ENCODE results near the gene VPS37B. TPM values are rescaled to one million over a fixed set of nuclear protein-coding genes. Genes with fewer than 3 reads are reported as not detected.
"Not testable (repeated sequence)": the region's sequence is repeated elsewhere in the genome, so short reads cannot be mapped to it uniquely, and the experiment has no call there.

The VPS37B gene
- total RNA-seq, 1 experiment from 2014 or later = 15.0 TPM

DNA sequence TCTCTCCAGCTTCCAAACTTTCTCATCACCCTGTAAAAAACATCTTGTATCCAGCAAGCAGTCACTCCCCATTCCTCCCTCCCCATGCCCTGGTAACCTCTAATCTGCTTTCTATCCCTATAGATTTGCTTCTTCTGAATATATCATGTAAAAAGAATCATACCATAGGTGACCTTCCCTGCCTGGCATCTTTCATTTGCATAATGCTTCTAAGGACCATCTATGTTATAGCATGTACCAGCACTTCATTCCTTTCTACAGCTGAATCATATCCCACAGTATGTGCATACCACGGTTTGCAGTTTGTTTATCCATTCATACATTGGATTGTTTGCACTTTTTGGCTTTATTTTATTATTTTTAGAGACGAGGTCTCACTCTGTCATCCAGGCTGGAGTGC, 22.9 kb upstream of the VPS37B start:
- no peaks in the 10 kb centered on the region for H3K27me3 ChIP-seq
- no peak overlapping the region for H3K4me3 ChIP-seq
- no peaks in the 10 kb centered on the region for H3K9me3 ChIP-seq
- H3K36me3 ChIP-seq = no peaks in the 10 kb centered on the region
- no peak for DNase-seq

DNA sequence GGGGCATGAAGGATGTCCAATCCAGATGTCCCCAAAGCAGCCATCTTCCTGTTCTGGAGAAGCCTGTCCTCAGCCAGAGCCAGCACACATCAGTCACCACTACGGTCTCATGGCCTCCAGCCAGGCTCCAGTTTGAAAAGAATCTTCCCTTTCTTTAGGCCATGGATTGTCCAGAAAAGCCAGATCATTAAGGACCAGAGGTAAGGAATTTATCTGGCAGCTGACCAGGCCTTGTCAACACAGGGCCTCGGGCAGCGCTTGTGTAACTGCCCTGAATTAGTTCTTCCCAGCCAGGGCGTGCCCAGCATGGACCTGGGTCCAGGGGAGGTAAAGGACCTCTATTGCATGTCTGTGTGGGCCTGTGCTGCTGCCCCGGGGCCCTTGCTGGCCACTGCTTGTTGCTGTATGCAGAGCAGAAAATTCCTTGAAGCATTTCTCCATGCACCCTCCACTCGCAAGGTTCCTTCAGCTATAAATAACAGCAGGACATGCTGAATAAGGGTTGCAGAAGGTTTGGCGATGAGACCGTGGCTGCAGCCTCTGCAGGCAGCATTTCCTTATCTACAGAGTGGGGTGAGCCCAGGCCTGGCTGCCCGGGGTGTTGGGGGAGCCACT, 21.7 kb upstream of the VPS37B start:
- Histone ChIP-seq H3K9me3 (no peaks in the 10 kb centered on the region), H3K27me3 (no peaks in the 10 kb centered on the region), H3K36me3 (no peaks in the 10 kb centered on the region), H3K4me3 (no peak overlapping the region)
- peak; percentile 80 for DNase-seq

GRCh38 chr12:122909442-122910288, 13.7 kb upstream of the VPS37B start:
- Histone ChIP-seq H3K36me3 (no peaks in the 10 kb centered on the region), H3K4me3 (no peak overlapping the region), H3K27me3 (no peaks in the 10 kb centered on the region), H3K9me3 (no peaks in the 10 kb centered on the region)
- no peak for DNase-seq

DNA sequence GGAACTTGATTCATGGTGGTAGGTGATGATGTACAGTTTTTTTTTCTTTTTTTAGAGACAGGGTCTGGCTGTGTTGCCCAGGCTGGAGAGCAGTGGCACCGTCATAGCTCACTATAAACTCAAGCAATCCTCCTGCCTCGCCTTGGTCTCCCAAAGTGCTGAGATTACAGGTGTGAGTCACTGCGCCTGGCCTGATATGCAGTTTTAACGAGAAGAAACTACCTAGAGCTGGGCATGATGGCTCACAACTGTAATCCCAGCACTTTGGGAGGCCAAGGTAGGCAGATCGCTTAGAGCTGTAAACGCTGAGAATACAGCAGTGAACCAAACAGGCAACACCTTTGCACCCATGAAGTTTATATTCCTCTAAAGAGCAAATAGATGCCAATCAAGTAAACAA, 13.0 kb upstream of the VPS37B start:
- no peak for DNase-seq
- H3K27me3 ChIP-seq = no peaks in the 10 kb centered on the region
- no peaks in the 10 kb centered on the region for H3K9me3 ChIP-seq
- H3K36me3 ChIP-seq = no peaks in the 10 kb centered on the region
- H3K4me3 ChIP-seq = no peak overlapping the region

GRCh38 chr12:122905258-122905657, 9.3 kb upstream of the VPS37B start:
- not testable (repeated sequence) for H3K27me3 ChIP-seq, H3K36me3 ChIP-seq, H3K4me3 ChIP-seq, H3K9me3 ChIP-seq, DNase-seq

DNA sequence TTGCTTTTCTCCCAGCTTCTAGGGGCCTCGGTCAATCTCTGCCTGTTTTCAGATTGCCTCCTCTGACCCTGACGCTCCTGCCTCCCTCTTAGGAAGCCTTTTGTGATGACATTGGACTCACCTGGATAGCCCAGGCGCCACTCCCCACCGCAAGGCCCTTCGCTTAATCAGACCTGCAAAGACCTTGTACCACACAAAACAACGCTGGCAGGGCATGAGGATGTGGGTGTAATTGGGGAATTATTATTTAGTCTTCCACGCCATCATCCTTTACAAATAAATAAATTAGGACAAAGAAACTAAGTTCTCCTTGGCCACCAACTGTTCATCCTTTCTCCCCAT, 7.7 kb upstream of the VPS37B start:
- H3K4me3 ChIP-seq = no peak overlapping the region
- H3K9me3 ChIP-seq = no peaks in the 10 kb centered on the region
- no peaks in the 10 kb centered on the region for H3K36me3 ChIP-seq
- no peaks in the 10 kb centered on the region for H3K27me3 ChIP-seq
- DNase-seq = no peak

GRCh38 chr12:122902854-122903692, 7.1 kb upstream of the VPS37B start:
- no peaks in the 10 kb centered on the region for H3K36me3 ChIP-seq
- no peak overlapping the region for H3K4me3 ChIP-seq
- no peaks in the 10 kb centered on the region for H3K9me3 ChIP-seq
- no peak for DNase-seq
- no peaks in the 10 kb centered on the region for H3K27me3 ChIP-seq

DNA sequence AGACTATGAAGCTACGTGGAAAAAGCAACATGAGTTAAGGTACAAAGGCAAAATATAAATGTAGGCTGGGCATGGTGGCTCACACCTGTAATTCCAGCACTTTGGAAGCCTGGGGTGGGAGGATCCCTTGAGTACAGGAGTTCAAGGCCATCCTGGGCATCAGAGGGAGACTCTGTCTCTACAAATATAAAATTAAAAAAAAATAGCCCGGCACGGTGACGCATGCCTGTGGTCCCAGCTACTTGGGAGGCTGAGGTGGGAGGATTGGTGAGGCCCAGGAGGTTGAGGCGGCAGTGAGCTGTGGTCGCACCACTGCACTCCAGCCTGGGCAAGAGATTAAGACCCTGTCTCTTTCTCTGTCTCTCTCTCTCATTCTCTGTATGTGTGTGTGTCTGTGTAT, 4.0 kb upstream of the VPS37B start:
- Histone ChIP-seq H3K4me3 (no peak overlapping the region), H3K9me3 (no peaks in the 10 kb centered on the region; the same call in 1 of the 2 replicates), H3K36me3 (no peaks in the 10 kb centered on the region), H3K27me3 (no peaks in the 10 kb centered on the region)
- no peak for DNase-seq

DNA sequence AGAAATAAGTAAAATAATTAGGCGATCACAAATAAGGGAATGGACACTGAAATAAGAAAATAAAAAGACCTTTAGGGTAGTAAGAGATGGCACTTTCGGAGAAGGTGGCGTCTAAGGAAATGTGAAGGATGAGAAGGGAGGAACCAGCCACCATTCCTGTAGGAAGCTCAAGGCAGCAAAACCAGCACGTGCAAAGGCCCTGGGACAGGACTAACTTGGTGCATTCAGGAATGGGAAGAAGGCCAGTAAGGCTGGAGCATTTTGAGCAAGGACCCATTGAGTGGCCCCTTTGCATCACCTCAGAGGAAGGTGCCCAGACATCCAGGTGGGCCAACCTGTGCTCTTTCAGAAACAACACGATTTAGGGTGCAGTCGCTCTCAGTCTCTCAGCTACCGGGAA, 738 bp upstream of the VPS37B start:
- peak overlapping the region; percentile 75 for H3K4me3 ChIP-seq

DNA sequence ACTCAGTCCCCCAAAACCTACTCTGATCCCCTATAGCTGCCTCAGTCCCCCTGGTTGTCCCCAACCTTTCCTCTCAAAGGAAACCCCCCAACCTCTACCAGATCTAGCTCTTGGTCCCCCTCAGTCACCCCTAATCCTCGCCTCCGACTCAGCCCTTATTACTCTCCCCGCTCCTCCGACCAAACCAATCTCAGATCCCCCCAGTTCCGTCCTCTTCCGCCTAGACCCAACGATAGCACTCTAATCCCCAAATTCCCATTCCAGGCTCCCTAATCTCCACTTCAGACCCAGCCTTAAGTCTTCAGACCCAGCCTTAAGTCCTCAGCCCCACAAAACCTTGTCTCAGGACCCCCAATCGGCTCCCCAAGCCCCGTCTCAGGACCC, 612 bp downstream of the VPS37B start:
- Histone ChIP-seq H3K9me3 (no peaks in the 10 kb centered on the region; the same call in 1 of the 2 replicates), H3K27me3 (no peaks in the 10 kb centered on the region), H3K4me3 (peak overlapping the region; percentile 75), H3K36me3 (no peaks in the 10 kb centered on the region)
- no peak for DNase-seq

More for the DNA sequence above, 738 bp upstream of the VPS37B start:
- no peaks in the 10 kb centered on the region; the same call in 1 of the 2 replicates for H3K9me3 ChIP-seq
- H3K27me3 ChIP-seq = no peaks in the 10 kb centered on the region
- H3K36me3 ChIP-seq = no peaks in the 10 kb centered on the region
- no peak for DNase-seq

DNA sequence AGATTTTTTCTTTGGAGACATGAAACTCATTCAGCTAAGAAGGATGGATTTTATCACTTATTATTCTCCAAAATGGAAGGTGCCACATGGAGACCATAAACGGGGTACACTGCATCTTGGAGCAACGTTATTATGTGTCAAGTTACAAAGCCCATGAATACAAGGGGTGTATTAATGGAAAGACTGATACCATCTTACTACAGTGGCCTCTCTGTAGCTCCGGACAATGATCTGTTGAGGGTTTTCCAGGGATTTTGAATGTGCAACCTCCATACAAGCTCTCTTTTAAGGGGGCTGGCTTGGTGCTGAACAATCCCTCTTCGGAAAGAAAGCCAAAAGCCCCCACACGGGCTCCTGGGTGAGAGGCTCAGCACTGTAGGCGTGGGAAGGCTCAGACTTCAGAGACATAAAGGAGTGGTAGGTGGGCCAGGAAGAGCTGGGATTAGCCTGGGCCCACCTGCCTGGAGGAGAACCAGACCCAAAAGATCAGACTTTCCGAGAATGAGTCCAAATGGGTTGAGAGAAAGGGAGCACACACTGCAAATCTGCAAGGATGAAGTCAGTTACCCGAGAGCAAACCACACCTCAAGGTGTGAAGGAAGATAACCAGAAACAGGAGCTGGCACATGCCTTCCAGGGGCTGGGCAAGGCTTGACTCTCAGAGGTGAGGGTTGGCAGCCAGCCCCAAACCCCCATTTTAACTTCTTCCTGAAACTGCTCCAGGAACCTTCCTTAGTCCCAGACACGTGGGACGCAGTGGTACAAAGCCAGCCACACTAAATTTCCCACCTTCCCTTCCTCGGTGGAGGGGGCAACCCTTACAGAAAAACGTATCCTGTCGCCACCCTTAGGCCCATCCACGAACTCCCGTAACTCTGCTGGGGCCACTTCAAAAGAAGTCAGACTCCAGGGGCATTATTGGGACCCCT, 1.5 kb downstream of the VPS37B start:
- no peak for DNase-seq

GRCh38 chr12:122893208-122894153, 2.4 kb downstream of the VPS37B start:
- Histone ChIP-seq H3K27me3 (no peaks in the 10 kb centered on the region), H3K9me3 (no peaks in the 10 kb centered on the region; the same call in 1 of the 2 replicates), H3K36me3 (no peaks in the 10 kb centered on the region), H3K4me3 (peak overlapping the region; percentile 75)
- DNase-seq = no peak

More for the DNA sequence above, 1.5 kb downstream of the VPS37B start:
- no peaks in the 10 kb centered on the region; the same call in 1 of the 2 replicates for H3K9me3 ChIP-seq
- no peaks in the 10 kb centered on the region for H3K27me3 ChIP-seq
- no peaks in the 10 kb centered on the region for H3K36me3 ChIP-seq
- peak overlapping the region; percentile 75 for H3K4me3 ChIP-seq

DNA sequence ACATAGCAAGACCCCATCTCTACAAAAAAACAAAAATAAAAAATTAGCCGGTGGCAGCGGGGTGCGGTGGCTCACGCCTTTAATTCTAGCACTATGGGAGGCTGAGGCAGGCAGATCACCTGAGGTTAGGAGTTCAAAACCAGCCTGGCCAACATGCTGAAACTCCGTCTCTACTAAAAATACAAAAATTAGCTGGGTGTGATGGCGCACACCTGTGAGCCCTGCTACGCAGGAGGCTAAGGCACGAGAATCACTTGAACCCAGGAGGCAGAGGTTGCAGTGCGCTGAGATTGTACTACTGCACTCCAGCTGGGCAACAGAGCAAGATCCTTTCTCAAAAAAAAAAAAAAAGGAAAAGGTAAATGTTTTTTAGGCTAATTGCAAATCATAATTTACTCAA, 3.2 kb downstream of the VPS37B start:
- not testable (repeated sequence) for H3K9me3 ChIP-seq, DNase-seq, H3K36me3 ChIP-seq, H3K4me3 ChIP-seq, H3K27me3 ChIP-seq

- Histone ChIP-seq H3K9me3 (no peaks in the 10 kb centered on the region; the same call in 1 of the 2 replicates), H3K4me3 (peak overlapping the region; percentile 8)
- DNase-seq = peak; percentile 52
Measured at GRCh38 chr12:122891661-122892525, 4.0 kb downstream of the VPS37B start.

More at GRCh38 chr12:122891661-122892525, 4.0 kb downstream of the VPS37B start:
- Histone ChIP-seq H3K27me3 (no peaks in the 10 kb centered on the region), H3K36me3 (no peaks in the 10 kb centered on the region)

All from MG63 (cell line).